WI38 (cell line): Measurements from ENCODE around the gene SENP1.

Source experiments
- H3K4me3 ChIP-seq: 2 replicates; pipeline ENCODE4 v1.5.1; 2011; ENCODE audit warnings: low read depth, mild to moderate bottlenecking, control low read depth, low read length
- CTCF ChIP-seq: IDR thresholded peaks from 2 replicates; pipeline ENCODE4 v1.5.1; 2012; ENCODE audit warnings: low read depth, mild to moderate bottlenecking, control low read depth, low read length

The SENP1 gene

GRCh38 chr12:47999816-48000215 lies 106.1 kb downstream of the SENP1 start:
- TF ChIP-seq CTCF = no peak
- no peak overlapping the region for H3K4me3 ChIP-seq

- no peak overlapping the region for H3K4me3 ChIP-seq
- TF ChIP-seq CTCF = no peak
Observed at GRCh38 chr12:47997321-47997720, 108.6 kb downstream of the SENP1 start.

DNA sequence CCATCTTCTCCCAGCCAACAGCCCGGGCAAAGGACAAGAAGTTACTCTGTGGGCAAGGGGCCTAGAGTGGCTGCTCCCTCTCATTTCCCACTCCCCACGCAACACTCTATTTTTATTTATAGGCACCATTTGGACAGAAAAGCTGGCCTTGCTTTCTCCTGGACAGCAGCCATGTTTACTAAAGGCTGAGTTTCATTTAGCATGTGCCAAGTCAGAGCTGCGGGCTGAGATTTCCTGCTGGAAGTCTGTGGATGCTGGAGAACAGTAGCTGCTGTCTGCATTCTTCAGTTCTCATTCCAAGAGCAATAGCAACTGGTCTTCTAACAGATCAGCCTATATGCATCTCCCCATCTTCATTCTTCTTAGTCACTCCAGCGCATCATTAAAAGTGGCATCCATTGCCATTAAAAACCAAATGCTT lies 109.9 kb downstream of the SENP1 start:
- no peak overlapping the region for H3K4me3 ChIP-seq
- no peak for TF ChIP-seq CTCF

DNA sequence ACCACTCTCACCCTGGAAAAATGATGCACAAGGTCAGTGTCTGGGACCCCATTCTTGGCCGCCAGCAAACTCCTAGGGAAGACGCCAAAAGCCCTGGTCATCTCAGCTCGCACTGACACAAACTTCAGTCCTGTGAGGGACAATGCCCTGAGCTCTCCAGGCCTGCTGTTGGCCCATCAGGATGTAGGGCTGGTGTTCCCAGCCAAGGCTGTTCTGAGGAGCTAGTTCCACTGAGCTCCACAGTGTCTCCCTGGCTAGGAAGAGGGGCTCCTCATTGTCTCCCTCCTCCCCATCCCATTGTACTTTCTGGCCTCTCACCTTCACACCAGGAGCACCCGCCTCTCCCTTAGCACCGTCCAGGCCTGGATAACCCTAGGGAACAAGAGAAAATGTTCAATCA lies 112.4 kb downstream of the SENP1 start:
- no peak for TF ChIP-seq CTCF
- no peak overlapping the region for H3K4me3 ChIP-seq
